Neutrophil (primary cell): ENCODE results near the gene TEX264.
A peak's percentile ranks its signal among the peaks of the same experiment; 100 is the strongest.

Source experiments
- H3K27ac ChIP-seq: fragments of 200-600 bp; sonication (generic); 2 replicates; pipeline ENCODE4 v1.5.1; 2016; ENCODE audit warnings: mild to moderate bottlenecking, moderate library complexity
- H3K27me3 ChIP-seq: fragments of 200-600 bp; sonication (generic); 2 replicates; pipeline ENCODE4 v1.6.0; 2016; ENCODE audit warnings: mild to moderate bottlenecking
- H3K36me3 ChIP-seq: fragments of 200-600 bp; sonication (generic); 2 replicates; pipeline ENCODE4 v1.5.1; 2017
- H3K4me1 ChIP-seq, 2 experiments: fragments of 200-600 bp in 1 of 2; sonication (generic) in 1 of 2; 1 replicate in 1 of 2; 2 replicates in 1 of 2; pipeline versions ENCODE4 v1.5.1 to v1.6.1; 2013 to 2016; ENCODE audit warnings: low read depth in 1 of 2, low read length in 1 of 2, mild to moderate bottlenecking in 1 of 2, moderate library complexity in 1 of 2; ENCODE audit not compliant: control insufficient read depth in 1 of 2, insufficient read depth in 1 of 2
- H3K4me3 ChIP-seq, 2 experiments: fragments of 200-600 bp in 1 of 2; sonication (generic) in 1 of 2; 1 replicate in 1 of 2; 2 replicates in 1 of 2; pipeline ENCODE4 v1.5.1; 2013 to 2016; ENCODE audit warnings: low read depth in 1 of 2, low read length in 1 of 2, mild to moderate bottlenecking in 1 of 2, moderate library complexity in 1 of 2
- H3K9me3 ChIP-seq: fragments of 200-600 bp; sonication (generic); 2 replicates; pipeline ENCODE4 v1.5.1; 2016
- CTCF ChIP-seq: fragments of 200-600 bp; sonication (generic); IDR thresholded peaks from 2 replicates; pipeline ENCODE4 v1.5.1; 2016; ENCODE audit warnings: antibody characterized with exemption

Gene TEX264

GRCh38 chr3:51670823-51671733 is at the start of gene TEX264:
Gene TEX264 (plus strand): TSS chr3:51671252. CDS start chr3:51674305, 3,053 bp downstream.
- H3K9me3 ChIP-seq = no peaks in the 10 kb centered on the region
- peak within 1 kb of the TSS; percentile 89 for H3K27ac ChIP-seq
- H3K4me1 ChIP-seq = peaks cover 44 to 53% of the 10 kb centered on the region in 2 experiments
- no peaks in the 10 kb centered on the region for H3K36me3 ChIP-seq
- peak; percentile 40 for TF ChIP-seq CTCF
- H3K27me3 ChIP-seq = no peaks in the 10 kb centered on the region
- H3K4me3 ChIP-seq = peak within 1 kb of the TSS; percentile 91 to 97

- no peak overlapping the region for H3K4me3 ChIP-seq
- TF ChIP-seq CTCF = no peak
- no peak overlapping the region for H3K27ac ChIP-seq
Measured at GRCh38 chr3:51622413-51622812, 48.6 kb upstream of the TEX264 start.

GRCh38 chr3:51622868-51623267 is 48.2 kb upstream of the TEX264 start:
- no peak for TF ChIP-seq CTCF
- Histone ChIP-seq H3K4me1 (no peaks in the 10 kb centered on the region), H3K27me3 (no peaks in the 10 kb centered on the region), H3K36me3 (peaks cover 7% of the 10 kb centered on the region), H3K9me3 (no peaks in the 10 kb centered on the region), H3K27ac (no peak overlapping the region), H3K4me3 (no peak overlapping the region)

More at GRCh38 chr3:51622413-51622812, 48.6 kb upstream of the TEX264 start:
- Histone ChIP-seq H3K9me3 (no peaks in the 10 kb centered on the region), H3K27me3 (no peaks in the 10 kb centered on the region), H3K36me3 (peaks cover 2% of the 10 kb centered on the region), H3K4me1 (no peaks in the 10 kb centered on the region)

GRCh38 chr3:51630513-51630912 is 40.5 kb upstream of the TEX264 start:
- H3K27me3 ChIP-seq = no peaks in the 10 kb centered on the region
- TF ChIP-seq CTCF = no peak
- peaks cover 71% of the 10 kb centered on the region for H3K36me3 ChIP-seq
- no peak overlapping the region for H3K4me3 ChIP-seq
- no peak overlapping the region for H3K27ac ChIP-seq
- H3K9me3 ChIP-seq = no peaks in the 10 kb centered on the region
- no peaks in the 10 kb centered on the region for H3K4me1 ChIP-seq

- Histone ChIP-seq H3K27me3 (no peaks in the 10 kb centered on the region), H3K4me3 (no peak overlapping the region), H3K9me3 (no peaks in the 10 kb centered on the region), H3K36me3 (peaks cover 92% of the 10 kb centered on the region), H3K4me1 (no peaks in the 10 kb centered on the region), H3K27ac (no peak overlapping the region)
- TF ChIP-seq CTCF = no peak
Measured at GRCh38 chr3:51637144-51637940, 33.7 kb upstream of the TEX264 start.
